NCI-H1436 (cell line): ENCODE results near the gene ABHD8.

Source experiments
- DNase-seq: peaks from one replicate; lab custom pipeline; 2025; lab: John Stamatoyannopoulos, UW

ABHD8 gene

DNA sequence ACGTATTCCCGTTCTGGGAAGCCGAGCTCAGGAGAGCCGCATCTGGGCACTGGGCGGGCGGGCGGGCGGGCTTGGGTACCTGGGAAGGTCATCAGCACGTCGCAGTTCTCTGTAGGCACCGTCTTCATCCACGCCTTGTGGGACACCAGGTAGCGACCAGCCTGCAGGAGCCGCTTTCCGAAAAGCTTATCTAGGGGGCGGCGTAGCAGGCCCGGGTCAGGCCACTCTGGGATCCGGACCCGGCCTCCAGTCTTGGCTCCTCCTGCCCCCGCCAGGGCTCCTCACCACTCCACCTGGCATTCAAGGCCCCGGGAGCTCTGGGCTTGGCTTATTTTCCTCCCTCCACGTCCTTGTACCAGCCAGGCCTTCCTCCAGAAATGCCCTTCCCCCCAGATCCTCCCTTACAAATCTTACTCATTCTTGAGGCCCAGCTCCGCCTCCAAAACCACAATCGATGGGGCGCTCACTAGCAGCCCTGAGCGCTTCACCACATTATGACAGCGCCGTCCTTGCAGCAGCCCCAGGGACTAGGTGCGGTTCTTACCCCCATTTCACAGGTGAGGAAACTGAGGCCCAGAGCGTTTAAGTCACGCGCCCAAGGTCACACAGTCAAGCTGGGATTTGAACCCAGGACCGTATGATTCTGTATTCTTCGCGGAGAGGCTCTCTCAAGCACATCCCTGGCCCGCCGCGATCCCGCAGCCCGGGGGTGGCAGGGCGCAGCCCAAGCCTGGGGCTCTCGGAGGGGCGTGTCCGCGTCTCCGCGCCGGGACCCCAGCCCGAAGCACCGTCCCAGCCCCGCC lies 30.6 kb upstream of the ABHD8 start:
- DNase-seq: no peak

DNA sequence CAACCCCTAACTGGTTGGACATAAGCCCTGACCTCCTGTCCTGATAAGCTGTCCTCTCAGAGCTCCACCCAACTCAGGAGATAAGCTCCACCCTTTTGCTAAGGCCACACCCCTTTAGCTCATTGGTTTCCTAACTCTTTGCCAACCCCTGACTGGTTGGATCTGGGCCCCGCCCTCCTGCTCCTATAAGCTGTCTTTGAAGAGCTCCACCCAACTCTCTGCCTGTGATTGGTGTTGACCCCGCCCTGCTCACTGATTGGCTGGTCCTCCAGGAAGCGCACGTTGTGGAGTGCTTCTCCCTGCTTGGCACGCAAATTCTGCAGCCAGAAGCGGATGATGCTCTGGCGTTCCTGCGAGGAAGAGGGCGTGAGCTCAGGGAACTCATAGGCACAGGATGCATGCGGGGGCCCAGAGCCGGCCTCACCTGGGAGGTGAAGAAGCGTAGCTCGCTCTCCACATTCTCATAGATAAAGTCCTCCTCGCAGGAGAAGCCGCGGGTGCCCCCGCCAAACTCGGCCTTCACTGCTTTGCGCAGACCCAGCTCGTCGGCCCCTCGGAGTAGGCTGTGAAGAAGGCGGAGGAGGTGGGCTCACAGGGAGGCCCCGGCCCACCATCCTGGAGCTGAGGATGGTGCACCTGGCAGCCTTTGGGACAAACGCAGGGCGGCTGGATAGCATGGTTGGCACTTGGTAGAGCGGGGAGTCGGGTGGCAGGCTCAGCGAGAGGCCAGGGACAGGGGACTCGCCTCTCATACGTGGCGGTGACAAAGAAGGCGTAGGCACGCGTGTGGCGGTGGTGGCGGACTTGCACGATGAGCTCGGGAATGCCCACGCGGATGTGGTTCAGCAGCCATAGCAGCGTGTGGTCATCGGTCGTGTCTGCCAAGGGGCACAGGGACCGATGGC lies 29.7 kb upstream of the ABHD8 start:
- peak; percentile 64 for DNase-seq

DNA sequence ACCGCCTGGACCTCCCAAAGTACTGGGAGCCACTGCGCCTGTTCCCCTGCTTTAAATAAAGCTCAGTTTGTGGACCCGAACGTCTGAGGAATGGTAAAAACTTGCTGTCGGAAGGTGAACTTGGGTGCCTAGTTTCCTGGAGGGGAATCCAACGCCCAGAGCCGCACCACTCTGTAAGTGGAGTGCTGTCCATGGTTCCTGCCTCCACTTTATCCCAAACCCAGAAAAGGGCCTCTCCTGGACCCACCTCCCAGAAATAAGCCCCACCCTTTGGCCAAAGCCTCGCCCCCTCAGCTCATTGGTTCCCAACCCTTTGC lies 29.1 kb upstream of the ABHD8 start:
- DNase-seq: no peak

DNA sequence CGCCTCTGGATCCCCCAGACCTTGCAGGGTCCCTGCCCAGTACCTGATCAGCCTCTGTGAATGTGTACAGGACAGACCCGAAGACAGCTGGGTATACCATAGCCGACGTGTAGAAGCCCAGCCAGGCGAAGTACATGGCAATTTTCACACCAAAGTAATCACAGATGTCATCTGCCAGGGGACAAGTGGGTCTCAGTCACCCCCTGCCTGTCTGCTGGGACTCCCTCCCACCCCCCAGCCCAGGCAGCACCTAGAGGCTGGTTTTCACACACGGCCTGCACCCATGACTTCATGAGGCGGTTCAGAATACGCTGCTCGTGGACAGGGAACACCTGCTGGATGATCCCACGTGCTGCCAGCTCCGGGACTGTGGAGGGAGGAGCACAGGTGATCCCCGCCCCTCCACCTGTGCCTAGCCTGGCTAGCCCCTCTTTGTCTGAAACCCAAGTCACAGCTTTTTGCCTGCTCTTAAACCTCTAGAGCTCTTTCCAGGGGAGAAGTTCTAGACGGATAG lies 27.9 kb upstream of the ABHD8 start:
- no peak for DNase-seq

DNA sequence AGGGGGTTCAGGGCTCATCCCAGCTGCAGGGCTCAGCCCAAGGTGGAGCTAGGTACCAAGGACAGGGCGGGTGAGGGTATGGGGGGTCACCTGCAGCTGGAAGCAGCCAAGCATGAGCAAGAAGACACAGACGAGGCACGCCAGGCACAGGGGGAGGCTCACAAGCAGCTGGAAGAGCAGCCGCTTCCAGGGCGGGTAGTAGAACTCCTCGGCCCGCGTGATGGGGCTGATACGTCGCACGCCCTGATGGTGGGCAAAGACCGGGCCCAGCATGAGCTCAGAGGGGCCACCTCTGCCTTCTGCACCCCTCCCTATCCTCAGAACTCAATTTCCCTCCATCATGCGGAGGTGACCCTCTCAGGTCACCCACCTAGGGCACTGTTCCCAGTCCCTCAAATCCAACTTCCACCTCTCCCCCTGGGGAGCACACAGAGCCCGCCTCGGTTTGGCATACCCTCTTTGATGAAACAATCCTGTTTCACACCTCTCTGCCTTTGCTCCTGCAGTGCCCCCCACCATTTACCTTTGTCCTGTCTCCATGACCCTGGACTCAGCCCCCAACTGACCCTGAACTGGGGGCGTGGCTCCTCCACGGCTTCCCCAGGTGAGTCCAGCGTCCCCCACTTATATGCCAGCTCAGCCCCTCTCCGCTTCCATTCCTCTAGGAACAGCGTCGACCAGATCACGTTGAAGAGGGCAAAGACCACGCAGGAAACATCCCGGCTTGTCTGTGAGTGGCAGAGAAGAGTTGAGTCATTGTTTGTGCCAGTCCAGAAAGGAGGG lies 27.2 kb upstream of the ABHD8 start:
- no peak for DNase-seq

DNA sequence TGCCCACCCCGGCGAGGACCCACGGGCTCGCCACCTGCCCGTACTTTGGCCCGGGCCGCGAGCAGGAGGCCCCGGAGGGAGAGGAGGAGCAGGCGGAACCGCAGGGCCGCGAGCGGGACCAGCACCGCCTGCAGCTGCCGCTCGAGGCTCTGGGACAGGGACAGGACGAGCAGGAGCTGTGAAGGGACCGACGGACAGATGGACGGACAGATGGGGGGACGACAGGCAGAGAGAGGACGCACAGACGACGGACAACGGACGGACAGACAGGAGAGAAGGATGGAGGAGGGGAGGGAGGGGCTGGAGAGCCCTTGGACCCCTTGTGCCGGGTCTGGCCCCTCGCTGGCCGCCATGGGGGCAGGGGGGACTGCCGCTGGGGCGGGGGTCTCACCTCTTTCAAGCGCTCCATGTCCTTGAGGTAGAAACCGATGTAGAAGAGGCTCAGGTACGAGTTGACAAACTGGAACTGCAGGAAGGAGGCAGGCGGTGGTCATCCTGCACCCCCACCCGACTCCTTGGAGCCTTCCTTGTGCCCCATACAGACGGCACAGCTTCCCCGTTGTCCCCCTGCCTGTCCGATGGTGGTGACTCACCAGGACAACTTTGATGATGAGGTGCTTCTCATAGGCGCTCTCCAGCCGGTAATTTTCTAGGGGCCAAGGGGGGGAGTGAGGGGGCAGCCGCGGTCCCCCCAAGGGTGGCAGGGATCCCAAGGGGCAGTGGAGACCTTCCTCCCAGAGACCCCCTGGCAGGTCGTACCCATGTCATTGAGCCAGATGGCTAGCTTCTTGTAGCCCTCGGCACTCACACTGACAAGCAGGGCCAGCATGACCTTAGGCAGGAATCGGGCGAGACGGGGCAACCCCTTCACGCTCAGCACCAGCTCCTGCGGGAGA lies 26.4 kb upstream of the ABHD8 start:
- DNase-seq: no peak

DNA sequence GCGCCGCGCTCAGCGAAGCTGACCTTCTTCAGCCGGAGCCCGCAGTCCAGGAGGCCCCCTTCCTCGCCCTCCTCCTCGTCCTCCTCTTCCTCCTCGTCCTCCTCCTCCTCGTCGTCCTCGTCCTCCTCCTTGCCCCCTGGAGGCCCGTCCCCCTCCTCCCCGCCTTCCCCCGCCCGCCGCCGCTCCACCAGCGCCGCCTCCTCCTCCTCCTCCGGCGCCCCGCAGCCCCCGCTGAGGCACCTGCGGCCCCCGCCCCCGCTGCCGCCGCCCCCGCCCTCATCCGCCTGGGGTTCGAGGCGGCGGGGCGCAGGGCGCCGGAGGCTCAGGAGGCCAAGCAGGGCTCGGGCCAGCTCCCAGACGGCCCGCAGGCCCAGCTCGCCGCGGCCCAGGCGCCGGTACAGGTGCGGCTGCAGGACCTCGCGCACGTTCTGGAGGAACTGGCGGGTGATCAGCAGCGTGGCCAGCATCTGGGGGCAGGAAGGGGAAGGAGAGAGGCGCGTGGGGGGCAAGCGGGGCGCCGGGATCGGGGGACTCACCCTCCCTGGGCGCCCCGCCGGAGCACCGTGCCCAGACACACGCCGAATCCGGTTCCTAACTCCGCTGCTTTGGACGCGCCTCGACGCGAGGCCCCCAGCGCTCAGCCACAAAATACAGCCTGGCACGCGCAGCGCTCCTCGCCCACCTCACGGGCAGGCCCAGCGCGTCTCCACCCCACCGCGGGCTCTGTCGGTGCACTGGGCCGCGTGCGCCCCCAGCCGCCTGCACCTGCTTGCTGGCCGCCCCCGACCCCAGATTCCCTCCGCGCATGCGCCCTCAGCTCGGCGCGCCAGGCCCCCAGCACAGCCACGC lies 25.5 kb upstream of the ABHD8 start:
- no peak for DNase-seq

DNA sequence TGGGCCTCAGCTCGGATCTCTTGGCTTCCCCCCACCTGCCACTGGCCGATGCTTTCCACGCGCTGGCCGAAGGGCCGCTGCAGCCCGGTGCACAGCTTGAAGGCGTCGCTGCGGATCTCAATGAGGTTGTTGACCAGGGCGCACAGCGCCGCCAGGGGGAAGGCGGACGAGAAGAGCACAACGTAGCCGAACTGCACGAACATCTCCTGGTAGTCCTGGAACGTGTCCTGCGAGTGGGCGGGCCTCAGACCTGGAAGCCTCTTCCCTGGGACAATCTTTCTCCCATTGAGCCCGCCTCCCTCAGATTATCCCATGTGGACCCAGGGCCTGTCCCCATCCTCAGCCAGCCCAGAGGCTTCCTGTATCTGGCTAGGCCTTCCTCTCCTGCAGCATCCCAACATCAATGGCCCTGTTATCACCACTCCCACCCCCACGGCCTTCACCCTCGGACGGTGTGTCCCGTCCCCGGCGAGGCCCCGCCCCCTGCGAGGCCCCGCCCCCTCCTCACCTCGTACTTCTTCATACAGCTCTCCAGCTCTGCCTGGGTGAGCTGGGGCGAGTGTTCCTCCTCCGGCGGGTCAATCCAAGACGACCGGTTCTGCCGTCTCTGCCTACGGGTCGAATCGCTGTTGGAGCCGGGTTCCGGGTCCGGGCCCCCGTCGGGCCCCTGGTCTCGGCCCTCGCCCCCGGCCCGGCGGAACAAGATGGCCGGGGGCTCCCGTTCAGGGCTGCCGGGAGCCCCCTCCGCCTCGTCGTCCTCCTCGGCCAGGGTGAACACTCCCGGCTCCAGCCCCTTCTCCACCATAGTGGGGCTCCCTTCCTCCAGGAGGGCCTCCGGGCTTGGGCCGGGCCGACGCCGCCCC lies 24.7 kb upstream of the ABHD8 start:
- DNase-seq: no peak

DNA sequence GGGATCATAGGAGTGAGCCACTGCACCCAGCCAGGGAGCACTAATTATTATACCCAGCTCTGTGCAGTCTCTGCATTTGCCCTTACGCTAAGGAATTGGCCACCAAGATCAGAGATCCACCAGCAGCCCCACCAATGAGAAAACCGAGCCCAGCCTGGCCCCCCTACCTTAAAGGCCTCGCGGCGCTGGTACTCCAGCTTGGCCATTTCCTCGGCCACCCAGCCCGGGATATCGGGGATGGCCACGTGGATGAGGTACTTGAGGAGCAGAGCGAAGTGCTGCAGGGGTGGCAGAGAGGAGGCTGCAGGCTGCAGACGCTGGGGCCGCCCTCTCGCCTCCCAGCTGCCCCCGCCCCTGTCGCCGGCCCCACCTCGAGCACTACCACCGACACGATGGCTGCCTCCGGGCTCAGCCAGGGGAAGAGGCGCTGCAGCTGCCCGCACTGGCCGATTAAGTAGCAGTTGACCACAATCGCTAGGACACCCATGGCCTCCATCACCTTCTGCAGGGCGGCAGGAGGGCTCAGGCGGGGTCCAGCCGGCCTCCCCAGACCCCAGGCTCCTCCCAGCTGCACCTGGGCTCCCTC lies 23.9 kb upstream of the ABHD8 start:
- no peak for DNase-seq

DNA sequence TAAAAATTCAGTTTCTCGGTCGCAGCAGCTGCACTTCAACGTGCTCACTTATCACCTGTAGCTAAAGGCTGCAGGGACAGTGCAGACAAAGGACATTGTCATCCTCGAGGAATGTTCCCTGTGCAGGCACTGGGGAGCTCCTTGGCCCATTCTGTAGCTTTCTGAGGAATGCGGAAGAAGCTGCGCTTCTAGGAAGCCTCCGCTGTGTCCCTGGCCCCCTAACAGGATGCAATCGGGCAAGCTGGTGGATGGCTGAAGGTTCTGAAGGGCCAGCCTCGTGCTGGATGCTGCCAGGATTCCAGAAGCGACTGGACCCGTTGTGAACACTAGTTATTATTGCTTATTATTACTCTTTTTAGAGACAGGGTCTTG lies 23.4 kb upstream of the ABHD8 start:
- no peak for DNase-seq

DNA sequence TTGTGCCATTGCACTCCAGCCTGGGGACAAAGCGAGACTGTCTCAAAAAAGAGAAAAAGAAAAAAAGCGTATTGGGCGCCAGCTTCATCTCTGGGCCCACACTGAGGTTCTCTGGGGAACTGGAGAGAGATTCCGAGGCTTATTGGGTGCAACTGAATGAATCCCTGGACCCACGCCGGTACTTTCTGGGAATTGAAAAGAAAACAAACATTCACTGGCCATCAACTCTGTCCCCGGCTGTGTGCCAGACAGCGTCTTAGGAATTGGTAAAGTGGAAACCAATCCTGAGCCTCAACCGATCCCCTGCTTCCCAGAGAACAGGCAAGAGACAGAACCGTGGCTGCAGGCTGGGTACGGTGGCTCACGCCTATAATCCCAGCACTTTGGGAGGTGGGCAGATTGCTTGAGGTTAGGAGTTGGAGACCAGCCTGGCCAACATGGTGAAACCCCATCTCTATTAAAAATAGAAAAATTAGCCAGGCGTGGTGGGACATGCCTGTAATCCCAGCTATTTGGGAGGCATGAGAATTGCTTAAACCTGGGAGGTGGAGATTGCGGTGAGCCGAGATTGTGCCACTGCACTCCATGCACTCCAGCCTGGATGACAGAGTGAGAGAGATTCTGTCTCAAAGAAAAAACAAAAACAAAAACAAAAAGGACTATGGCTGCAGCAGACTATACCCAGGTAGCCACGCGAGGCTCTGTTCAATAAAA lies 22.8 kb upstream of the ABHD8 start:
- no peak for DNase-seq

DNA sequence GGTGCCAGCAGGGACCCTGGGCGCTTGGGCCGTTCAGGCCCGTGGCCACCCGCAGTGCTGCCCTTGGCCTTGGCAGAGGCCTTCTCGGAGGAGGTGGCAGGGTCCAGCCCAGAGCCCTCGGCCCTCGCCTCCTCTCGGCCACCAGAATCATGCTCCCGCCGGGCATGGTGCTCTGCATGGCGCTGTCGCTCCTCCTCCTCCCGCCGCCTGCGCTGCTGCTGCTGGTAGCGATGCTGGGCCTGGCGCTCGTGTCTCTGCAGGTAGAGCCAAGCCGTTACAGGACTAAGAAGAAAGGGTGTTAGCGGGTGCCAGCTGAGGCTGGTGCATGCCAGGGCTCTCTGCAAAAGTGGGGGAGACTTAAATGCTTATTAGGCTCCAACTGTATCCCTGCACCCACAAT lies 21.9 kb upstream of the ABHD8 start:
- no peak for DNase-seq

DNA sequence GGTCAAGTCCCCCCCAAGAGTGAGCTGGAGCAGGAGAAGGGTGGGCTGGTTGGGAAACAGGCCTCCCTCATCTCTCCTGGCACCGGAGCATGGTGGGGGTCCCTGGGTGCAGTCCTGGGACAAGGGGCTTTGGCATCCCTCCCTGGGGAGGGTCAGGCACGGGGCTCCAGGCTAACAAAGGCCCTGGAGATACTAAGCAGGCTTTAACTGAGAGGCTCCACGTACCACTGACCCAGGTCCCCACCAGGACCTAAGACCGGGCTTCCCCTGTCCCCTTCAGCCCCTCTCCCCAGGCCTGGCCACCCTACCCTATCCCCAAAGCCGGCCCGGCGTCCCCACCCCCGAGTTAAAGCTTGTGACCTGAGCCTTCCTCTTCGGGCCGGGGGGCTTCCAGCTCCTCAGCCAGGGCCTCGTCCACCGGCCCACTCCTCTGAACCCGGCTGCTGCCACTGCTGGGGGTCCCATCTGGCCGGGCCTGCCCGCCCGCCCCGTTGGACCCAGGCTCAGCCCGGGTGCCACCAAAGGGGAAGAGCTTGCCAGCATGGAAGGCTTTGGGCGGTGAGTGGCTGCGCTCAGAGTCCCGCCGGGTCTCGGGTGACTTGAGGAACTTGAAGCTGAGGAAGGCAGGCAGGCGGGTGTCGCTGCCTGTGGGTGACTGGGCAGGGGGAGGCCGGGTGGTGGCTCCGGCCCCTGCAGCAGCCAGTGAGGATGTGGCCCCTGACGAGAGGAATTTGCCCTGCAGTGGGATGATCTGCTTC lies 21.3 kb upstream of the ABHD8 start:
- DNase-seq: no peak

DNA sequence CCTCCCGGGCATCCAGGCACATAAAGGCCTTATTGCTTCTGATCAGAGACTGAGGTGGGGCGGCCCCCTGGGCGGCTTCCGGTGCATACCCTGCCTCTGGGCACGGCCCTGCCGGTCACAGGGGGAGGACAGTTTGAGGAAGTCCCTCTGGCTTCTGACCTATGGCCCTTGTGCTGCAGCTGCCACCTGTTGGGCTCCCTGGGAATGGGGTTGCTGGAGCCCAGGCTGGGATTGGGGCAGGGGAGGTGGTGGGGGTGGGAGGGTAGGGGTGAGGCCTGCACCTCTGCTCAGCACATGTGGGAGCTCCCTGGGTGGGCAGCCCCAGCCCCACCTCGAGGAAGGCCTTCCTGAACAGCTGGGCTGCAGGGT lies 20.7 kb upstream of the ABHD8 start:
- DNase-seq: no peak

DNA sequence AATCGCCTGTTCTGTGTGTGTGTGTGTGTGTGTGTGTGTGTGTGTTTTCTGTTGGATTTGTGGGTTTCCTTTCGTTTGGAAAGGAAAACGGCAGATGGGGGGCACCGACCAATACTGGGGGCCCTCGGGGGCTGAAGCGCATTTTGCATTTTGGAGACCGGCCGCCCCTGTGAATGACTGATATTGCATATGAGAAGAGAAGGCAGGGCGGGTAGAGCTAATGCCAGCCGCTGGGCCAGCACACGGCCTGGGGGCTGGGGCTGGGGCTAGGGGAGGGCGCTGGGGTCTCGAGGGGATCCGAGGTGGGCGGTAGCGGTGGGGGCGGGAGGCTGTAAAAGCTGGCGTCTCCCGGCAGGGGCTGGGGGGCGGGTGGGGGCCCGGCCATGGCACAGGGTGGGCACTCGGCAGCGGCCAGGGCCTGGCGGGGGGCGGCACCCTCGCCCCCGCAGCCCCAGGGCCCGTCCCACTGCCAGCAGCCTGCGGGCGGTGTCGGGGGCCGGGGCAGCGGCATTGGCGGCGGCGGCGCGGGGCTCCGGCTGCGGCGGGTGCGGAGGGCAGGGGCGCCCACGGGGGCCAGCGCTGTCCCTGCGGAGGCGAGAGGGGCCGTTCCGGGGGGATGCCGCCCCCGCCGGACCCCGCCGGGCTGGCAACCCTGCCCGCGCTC lies 20.2 kb upstream of the ABHD8 start:
- no peak for DNase-seq

DNA sequence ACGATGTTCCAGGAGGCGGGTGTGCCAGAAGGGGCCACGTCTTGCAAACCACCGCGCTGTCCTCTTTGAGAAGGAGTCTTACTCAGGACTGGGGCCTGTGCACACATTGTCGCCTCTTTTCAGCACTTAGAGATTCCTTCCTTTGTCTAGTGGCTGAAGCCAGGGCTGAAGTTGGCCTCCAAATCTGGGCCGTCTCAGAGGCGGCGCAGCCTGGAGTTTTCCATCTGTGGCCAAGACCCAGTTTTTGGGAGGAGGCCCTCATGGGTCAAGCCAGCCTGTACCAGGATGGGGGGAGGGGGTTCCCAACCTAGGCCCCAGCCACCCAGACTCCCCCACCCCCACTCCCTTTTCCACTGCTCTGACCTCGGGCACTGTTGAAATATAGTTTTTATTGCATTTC lies 19.6 kb upstream of the ABHD8 start:
- DNase-seq: no peak
